HG02981 (cell line): ENCODE data around the gene GLB1L.
A peak's percentile ranks its signal among the peaks of the same experiment; 100 is the strongest.
"Not testable (repeated sequence)": the region's sequence is repeated elsewhere in the genome, so short reads cannot be mapped to it uniquely, and the experiment has no call there.

Source experiments
- ATAC-seq: cut with Tn5 transposase; IDR thresholded peaks from one replicate; pipeline ENCODE4 v1.9.1; 2021; ENCODE audit warnings: mild to moderate bottlenecking, moderate library complexity; ENCODE audit not compliant: unreplicated experiment

GLB1L gene

DNA sequence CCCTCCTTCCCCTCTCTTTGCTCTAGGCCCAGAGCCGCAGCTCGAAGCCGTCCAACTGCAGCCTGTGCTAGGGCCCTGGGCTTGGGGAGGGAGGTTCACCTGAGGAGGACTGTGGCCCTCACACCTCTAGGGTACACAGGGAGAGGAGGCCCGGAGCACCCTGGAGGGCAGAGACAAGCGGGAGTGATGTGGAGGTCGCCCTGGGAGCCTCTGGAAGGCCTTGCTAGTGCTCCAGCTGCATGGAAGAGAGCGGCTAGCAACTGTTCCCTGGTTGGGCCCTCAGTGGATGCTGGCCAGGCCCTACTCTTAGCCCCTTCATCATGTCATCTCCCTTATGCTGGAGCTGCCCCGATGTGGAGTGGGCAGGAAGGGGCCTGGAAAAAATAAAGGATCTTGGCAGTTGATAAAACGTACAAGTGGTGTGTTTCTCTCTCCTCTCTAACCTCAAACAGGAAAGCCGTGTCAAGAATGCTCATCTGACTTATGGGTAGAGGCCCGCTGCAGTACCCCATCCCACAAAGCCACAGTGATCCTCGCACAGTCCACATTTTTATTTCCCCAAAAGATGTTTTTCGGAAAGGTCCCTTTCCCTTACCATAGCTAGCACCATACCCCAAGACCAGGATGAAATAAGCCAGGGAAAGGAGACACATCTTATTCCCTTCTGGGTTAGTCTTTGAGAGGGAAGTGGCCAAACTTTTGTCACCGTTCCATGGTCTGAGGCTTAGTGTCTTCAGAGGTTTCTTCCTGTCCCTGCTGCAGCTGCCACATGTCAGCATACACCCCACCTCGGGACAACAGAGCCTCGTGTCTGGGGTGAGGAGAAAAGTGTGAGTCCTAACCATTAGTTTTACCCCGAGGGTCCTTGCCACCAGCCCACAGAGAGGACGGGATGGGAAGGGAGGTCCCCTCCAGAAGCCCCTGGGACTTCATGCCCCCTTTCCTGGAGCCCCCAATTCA is 35.7 kb downstream of the GLB1L start:
- ATAC-seq = no peak

- no peak for ATAC-seq
Measured at GRCh38 chr2:219207884-219208740, 37.1 kb downstream of the GLB1L start.

DNA sequence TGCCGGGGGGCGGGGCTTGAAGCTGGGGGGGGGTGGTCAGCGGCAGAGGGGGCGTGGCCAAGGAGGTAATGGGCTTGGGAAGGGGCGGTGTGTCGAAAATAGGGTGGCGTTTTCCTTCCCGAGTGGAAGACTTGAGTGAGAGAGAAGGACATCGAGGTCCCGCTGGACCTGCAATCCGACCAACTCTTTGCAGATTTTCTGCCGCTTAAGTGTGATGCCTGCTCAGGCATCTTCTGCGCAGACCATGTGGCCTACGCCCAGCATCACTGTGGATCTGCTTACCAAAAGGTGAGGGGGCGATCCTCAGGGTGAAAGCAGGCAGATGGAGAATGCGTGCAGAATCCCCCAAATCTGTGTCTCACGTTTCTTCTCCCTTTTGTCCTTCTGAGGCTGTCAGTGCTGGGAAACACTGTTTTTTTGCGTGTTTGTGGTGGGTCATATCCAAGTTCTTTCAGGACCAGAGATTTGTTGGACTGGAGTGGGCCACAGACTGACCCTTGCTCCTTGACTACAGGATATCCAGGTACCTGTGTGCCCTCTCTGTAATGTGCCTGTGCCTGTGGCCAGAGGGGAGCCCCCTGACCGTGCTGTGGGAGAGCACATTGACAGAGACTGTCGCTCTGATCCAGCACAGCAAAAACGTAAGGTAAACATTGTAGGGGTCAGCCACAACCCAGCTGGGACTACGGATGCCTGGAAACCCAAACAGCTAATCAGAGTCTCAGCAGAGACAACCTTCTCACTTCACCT is 37.9 kb downstream of the GLB1L start:
- no peak for ATAC-seq

- peak; percentile 98 for ATAC-seq
Measured at GRCh38 chr2:219206328-219207133, 38.7 kb downstream of the GLB1L start, which contains the start of gene ZFAND2B. TSS of gene ZFAND2B (plus strand) at chr2:219206782. CDS start at chr2:219206988, 206 bp downstream.

- ATAC-seq = no peak
Measured at GRCh38 chr2:219205981-219206327, 39.3 kb downstream of the GLB1L start.

GRCh38 chr2:219205165-219205538 is 40.1 kb downstream of the GLB1L start:
- no peak for ATAC-seq

GRCh38 chr2:219204425-219205164 is 40.6 kb downstream of the GLB1L start:
- no peak for ATAC-seq

DNA sequence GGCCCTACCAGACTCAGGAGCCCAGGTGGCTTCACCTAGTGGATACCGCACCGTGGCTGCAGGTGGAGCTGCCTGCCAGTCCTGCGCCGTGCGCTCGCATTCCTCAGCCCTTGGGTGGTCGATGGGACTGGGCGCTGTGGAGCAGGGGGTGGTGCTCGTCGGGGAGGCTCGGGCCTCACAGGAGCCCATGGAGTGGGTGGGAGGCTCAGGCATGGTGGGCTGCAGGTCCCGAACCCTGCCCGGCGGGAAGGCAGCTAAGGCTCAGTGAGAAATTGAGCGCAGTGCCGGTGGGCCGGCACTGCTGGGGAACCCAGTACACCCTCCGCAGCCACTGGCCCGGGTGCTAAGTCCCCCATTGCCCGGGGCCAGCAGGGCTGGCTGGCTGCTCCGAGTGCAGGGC is 43.9 kb downstream of the GLB1L start:
- not testable (repeated sequence) for ATAC-seq

GRCh38 chr2:219200502-219201326 is 44.5 kb downstream of the GLB1L start:
- not testable (repeated sequence) for ATAC-seq

DNA sequence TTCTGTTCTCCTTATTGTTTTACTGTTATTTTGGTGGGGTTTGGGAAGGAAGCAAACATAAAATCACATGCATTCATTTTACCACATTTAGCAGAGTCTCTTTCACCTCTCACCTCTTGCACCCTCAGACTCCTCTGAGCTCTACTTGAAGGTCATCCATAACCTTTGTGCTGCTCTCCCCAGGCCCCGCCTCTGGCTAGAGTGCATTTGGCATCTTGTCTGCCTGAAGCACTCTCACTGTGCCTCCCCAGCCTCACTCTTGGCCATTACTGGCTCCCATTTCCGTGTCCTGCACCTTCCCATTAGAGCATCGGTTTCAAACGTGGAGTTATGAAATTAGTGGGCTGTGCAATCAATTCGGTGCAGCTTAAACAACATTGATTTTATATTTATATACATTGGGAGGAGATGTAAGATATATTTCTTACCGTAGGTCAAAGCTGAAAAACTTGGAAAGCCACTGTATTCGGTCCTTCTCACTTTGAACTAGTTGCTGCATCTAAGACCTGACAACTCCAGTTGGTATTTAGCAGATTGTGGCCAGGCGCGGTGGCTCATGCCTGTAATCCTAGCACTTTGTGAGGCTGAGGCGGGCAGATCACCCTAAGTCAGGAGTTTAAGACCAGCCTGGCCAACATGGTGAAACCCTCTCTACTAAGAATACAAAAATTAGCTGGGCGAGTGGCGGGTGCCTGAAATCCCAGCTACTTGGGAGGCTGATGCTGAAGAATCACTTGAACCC is 45.6 kb downstream of the GLB1L start:
- no peak for ATAC-seq

DNA sequence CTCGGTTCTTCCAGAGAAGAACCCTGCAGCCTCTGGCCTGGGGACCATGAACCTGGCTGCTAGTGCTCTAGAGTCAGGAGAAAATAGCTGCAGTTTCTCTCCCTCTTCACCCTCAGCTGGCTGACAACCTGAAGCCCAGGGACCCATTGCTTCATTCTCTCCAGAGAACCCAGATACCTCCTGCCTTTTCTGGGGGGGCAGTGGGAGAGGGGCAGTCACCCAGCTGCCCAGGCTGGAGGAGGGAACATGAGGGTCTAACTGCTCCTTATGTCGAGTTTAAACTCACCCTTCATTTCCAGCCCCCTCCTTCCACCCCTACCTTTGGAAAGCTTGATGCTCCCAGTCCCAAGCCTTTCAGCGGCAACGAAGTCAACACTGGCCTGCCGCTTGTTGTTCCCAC is 46.3 kb downstream of the GLB1L start:
- no peak for ATAC-seq

DNA sequence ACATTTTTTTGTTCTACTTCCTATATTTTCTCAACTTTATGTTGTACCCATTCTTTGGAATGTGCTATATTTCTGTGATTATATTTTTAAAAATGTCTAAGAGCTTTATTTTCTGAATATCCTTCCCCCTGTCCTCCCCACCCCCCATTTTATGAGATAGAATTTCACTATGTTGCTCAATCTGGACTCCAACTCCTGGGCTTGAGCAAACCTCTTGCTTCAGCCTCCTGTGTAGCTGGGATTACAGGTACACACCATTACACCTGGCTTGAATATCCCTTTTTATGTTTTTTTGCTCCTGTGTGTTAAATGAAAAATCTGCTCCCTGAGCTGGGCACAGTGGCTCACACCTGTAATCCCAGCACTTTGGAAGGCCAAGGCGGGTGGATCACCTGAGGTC is 47.9 kb downstream of the GLB1L start:
- ATAC-seq = no peak

DNA sequence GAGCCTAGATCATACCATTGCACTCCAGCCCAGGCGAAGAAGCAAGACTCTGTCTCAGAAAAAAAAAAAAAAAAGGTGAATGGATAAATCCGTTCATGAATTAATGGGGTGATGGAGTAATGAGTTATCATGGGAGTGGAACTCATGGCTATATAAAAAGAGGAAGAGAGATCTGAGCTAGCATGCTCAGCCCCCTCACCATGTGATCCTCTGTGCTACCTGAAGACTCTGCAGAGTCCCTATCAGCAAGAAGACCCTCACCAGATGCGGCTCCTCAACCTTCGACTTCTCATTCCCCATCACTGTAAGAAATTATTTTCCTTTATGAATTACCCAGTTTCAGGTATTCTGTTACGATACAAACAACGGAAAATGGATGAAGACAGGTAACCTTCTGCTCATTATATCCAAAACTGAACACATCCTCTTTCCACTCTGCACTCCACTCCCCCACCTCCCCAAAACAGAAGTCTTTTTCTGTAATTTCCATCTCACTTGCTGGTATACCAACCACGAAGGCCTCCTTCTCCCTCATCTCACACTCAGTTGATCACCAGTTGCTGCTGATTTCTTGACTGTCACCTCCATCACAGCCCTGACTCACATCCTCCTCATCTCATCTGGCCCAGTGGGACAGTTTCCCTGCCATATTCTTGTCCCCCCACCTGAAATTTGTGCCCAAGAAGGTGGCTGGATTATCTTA is 58.3 kb downstream of the GLB1L start:
- ATAC-seq = no peak
